ENCODE data around the gene SIPA1L3.

GRCh38 chr19:38049105-38049649 is 142.2 kb downstream of the SIPA1L3 start:
- TF ChIP-seq CTCF (conservative IDR thresholded peaks at IDR 0.05; ENCODE audit: low read depth, low read length) (no peak), EZH2 (IDR thresholded peaks at IDR 0.05; ENCODE audit: borderline replicate concordance, low read depth, low read length, poor library complexity, severe bottlenecking) (no peak)

Measured in A673 (cell line).